PC-9 (cell line): ENCODE measurements around the gene ARCN1.

Source experiments
- CTCF ChIP-seq: fragments of 200-600 bp; sonication (generic); conservative IDR thresholded peaks from 2 replicates; pipeline ENCODE4 v1.6.1; 2017; ENCODE audit warnings: mixed run types, antibody characterized with exemption, mild to moderate bottlenecking, moderate library complexity
- EZH2 ChIP-seq: fragments of 200-600 bp; sonication (generic); IDR thresholded peaks from 2 replicates; pipeline ENCODE4 v1.8.0; 2017; ENCODE audit warnings: antibody characterized with exemption, low read depth

GRCh38 chr11:118625036-118625690 is 53.0 kb downstream of the ARCN1 start:
- no peak for TF ChIP-seq EZH2
- no peak for TF ChIP-seq CTCF
